ENCODE measurements around the gene SLC22A7.

The SLC22A7 gene

GRCh38 chr6:43275801-43276576 is 22.1 kb upstream of the SLC22A7 start:
- ChIA-PET POLR2A (interaction anchor here (0.6 kb wide), 1 partner anchor 240 kb away, joined by 4 read pairs; no protein-coding TSS in a partner anchor), CTCF (no interaction called here)
- TF ChIP-seq CTCF (IDR thresholded peaks at IDR 0.05; ENCODE audit: control extremely low read depth, extremely low read depth, low read depth, missing control alignments): no peak
- DNase-seq (ENCODE audit: extremely low spot score): no peak

GRCh38 chr6:43276577-43277305 is 21.3 kb upstream of the SLC22A7 start:
- no peak for TF ChIP-seq CTCF (IDR thresholded peaks at IDR 0.05; ENCODE audit: control extremely low read depth, extremely low read depth, low read depth, missing control alignments)
- no peak for DNase-seq (ENCODE audit: extremely low spot score)
- ChIA-PET CTCF (interaction anchor here (1.3 kb wide), 1 partner anchor 230 kb away, joined by 3 read pairs; no protein-coding TSS in a partner anchor), POLR2A (no interaction called here)

GRCh38 chr6:43277306-43277642 is 20.8 kb upstream of the SLC22A7 start:
- TF ChIP-seq CTCF (IDR thresholded peaks at IDR 0.05; ENCODE audit: control extremely low read depth, extremely low read depth, low read depth, missing control alignments): no peak
- no peak for DNase-seq (ENCODE audit: extremely low spot score)
- ChIA-PET CTCF (interaction anchor here (1.3 kb wide), 1 partner anchor 230 kb away, joined by 3 read pairs; no protein-coding TSS in a partner anchor), POLR2A (no interaction called here)

GRCh38 chr6:43277643-43278523 is 20.2 kb upstream of the SLC22A7 start:
- CTCF ChIA-PET: interaction anchor here (1.0 to 1.3 kb wide), 2 partner anchors 161 to 229 kb away, joined by 3 read pairs; no protein-coding TSS in a partner anchor
- no peak for TF ChIP-seq CTCF (IDR thresholded peaks at IDR 0.05; ENCODE audit: control extremely low read depth, extremely low read depth, low read depth, missing control alignments)
- POLR2A ChIA-PET: no interaction called here
- DNase-seq (ENCODE audit: extremely low spot score): no peak

GRCh38 chr6:43278524-43279078 is 19.5 kb upstream of the SLC22A7 start:
- POLR2A ChIA-PET: no interaction called here
- no peak for DNase-seq (ENCODE audit: extremely low spot score)

More at GRCh38 chr6:43278524-43279078, 19.5 kb upstream of the SLC22A7 start:
- CTCF ChIA-PET: interaction anchor here (1.0 kb wide), 1 partner anchor 160 kb away, joined by 3 read pairs; no protein-coding TSS in a partner anchor
- TF ChIP-seq CTCF (IDR thresholded peaks at IDR 0.05; ENCODE audit: control extremely low read depth, extremely low read depth, low read depth, missing control alignments): no peak

Data from GM10248 (cell line).